ENCODE measurements around the gene IQGAP1.

IQGAP1 gene

GRCh38 chr15:90540768-90541167, 152.7 kb downstream of the IQGAP1 start:
- DNase-seq, result no peak

GRCh38 chr15:90545095-90545494, 157.1 kb downstream of the IQGAP1 start:
- DNase-seq, result no peak

GRCh38 chr15:90547540-90547939, 159.5 kb downstream of the IQGAP1 start:
- no peak for DNase-seq

- DNase-seq, result no peak
These were observed 162.9 kb downstream of the IQGAP1 start for GRCh38 chr15:90550919-90551318.
